ENCODE results near the gene LY6G6C. TPM values are rescaled to one million over a fixed set of nuclear protein-coding genes. Genes with fewer than 3 reads are reported as not detected.

Gene LY6G6C
- total RNA-seq, 1 experiment from 2014 or later, result 0.22 TPM

DNA sequence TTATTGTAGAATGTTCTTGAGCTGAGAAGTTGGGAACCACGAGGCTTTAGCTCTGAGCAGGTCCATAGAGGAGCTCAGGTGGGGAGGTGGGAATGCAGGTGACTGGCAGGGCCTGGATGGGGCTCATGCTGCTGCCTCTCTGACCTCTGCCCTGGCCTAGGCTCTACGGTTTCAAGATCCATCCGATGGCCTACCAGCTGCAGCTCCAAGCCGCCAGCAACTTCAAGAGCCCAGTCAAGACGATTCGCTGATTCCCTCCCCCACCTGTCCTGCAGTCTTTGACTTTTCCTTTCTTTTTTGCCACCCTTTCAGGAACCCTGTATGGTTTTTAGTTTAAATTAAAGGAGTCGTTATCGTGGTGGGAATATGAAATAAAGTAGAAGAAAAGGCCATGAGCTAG is 51.9 kb downstream of the LY6G6C start, which contains the start of gene LY6G5B:
Gene LY6G5B, plus strand, starts transcription at position 301 of the 400 bp plus-strand sequence. CDS start 975 bp downstream, outside the sequence.
- Histone ChIP-seq H3K79me2 (ENCODE audit: low read length) (peaks cover 36% of the 10 kb centered on the region), H2AFZ (ENCODE audit: low read length) (no peak within 1 kb of the TSS), H3K9me3 (ENCODE audit: low read length) (no peaks in the 10 kb centered on the region), H3K4me2 (ENCODE audit: low read length) (no peak within 1 kb of the TSS), H3K4me3 (ENCODE audit: low read length) (no peak within 1 kb of the TSS), H3K27ac (ENCODE audit: low read length) (no peak within 1 kb of the TSS), H4K20me1 (ENCODE audit: low read length) (no peaks in the 10 kb centered on the region), H3K36me3 (ENCODE audit: low read depth, low read length) (peaks cover 48% of the 10 kb centered on the region), H3K9ac (ENCODE audit: low read length) (no peak within 1 kb of the TSS), H3K27me3 (ENCODE audit: low read length) (no peaks in the 10 kb centered on the region), H3F3A (ENCODE audit: low read length, unreplicated experiment) (no peaks in the 10 kb centered on the region), H3K9me2 (replicated peaks; ENCODE audit: low read length) (no peaks in the 10 kb centered on the region), H3K4me1 (ENCODE audit: insufficient read depth, low read length) (peaks cover 5% of the 10 kb centered on the region)
- intact Hi-C loops (cut with micrococcal nuclease), result loop anchor here (5.0 kb wide), 1 partner anchor 122 kb away; the partner anchor contains the start of genes ATP6V1G2 and NFKBIL1
- DNase-seq, result no peak
- CTCF ChIA-PET, result no interaction called here
- TF ChIP-seq EZH2phosphoT487 (IDR thresholded peaks at IDR 0.05; ENCODE audit: borderline replicate concordance, low read length), result no peak
- TF ChIP-seq EZH2 (IDR thresholded peaks at IDR 0.05; ENCODE audit: low read length, unreplicated experiment), result no peak
- TF ChIP-seq, protein P1, sequence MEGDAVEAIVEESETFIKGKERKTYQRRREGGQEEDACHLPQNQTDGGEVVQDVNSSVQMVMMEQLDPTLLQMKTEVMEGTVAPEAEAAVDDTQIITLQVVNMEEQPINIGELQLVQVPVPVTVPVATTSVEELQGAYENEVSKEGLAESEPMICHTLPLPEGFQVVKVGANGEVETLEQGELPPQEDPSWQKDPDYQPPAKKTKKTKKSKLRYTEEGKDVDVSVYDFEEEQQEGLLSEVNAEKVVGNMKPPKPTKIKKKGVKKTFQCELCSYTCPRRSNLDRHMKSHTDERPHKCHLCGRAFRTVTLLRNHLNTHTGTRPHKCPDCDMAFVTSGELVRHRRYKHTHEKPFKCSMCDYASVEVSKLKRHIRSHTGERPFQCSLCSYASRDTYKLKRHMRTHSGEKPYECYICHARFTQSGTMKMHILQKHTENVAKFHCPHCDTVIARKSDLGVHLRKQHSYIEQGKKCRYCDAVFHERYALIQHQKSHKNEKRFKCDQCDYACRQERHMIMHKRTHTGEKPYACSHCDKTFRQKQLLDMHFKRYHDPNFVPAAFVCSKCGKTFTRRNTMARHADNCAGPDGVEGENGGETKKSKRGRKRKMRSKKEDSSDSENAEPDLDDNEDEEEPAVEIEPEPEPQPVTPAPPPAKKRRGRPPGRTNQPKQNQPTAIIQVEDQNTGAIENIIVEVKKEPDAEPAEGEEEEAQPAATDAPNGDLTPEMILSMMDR (conservative IDR thresholded peaks at IDR 0.05; ENCODE audit: low read depth, low read length), result no peak
- POLR2A ChIA-PET (ENCODE audit: unreplicated experiment), result no interaction called here
- no peak for ATAC-seq
- BruUV-seq (replicated peaks), result no TSS peak

Small RNAs within 50 kb of the gene (microRNA-seq; reads per million reads assigned to microRNA genes)
- gene MIR4646 (ENCODE audit: unreplicated experiment), result not detected

Other genes starting within 250 kb of the LY6G6C start
- gene MICB, start 223.6 kb downstream of the LY6G6C start, total RNA-seq (2014; rRNA removed), result 25.6 and 32.9 TPM in 2 replicates
- gene MCCD1, start 192.8 kb downstream of the LY6G6C start, total RNA-seq (2014; rRNA removed), result not detected in 2 replicates
- gene DDX39B, start 179.7 kb downstream of the LY6G6C start, total RNA-seq (2014; rRNA removed), result 410 and 465 TPM in 2 replicates
- 1.1 and 1.2 TPM in 2 replicates for gene ATP6V1G2, start 175.1 kb downstream of the LY6G6C start, total RNA-seq (2014; rRNA removed)
- 38.2 and 46.9 TPM in 2 replicates for gene NFKBIL1, start 174.1 kb downstream of the LY6G6C start, total RNA-seq (2014; rRNA removed)
- gene LTA, start 149.5 kb downstream of the LY6G6C start, total RNA-seq (2014; rRNA removed), result not detected in 2 replicates
- not detected in 2 replicates for gene TNF, start 146.2 kb downstream of the LY6G6C start, total RNA-seq (2014; rRNA removed)
- gene LTB, start 139.3 kb downstream of the LY6G6C start, total RNA-seq (2014; rRNA removed), result 1.5 TPM in 1 of 2 replicates, not detected in the other
- gene LST1, start 135.5 kb downstream of the LY6G6C start, total RNA-seq (2014; rRNA removed), result not detected in 2 replicates
- 0.26 TPM in 1 of 2 replicates, not detected in the other for gene NCR3, start 128.7 kb downstream of the LY6G6C start, total RNA-seq (2014; rRNA removed)
- not detected in 2 replicates for gene AIF1, start 106.5 kb downstream of the LY6G6C start, total RNA-seq (2014; rRNA removed)
- gene PRRC2A, start 101.0 kb downstream of the LY6G6C start, total RNA-seq (2014; rRNA removed), result 123 and 169 TPM in 2 replicates
- gene BAG6, start 69.1 kb downstream of the LY6G6C start, total RNA-seq (2014; rRNA removed), result 320 and 365 TPM in 2 replicates
- 1.6 and 2.2 TPM in 2 replicates for gene APOM, start 65.9 kb downstream of the LY6G6C start, total RNA-seq (2014; rRNA removed)
- 26.3 and 33.2 TPM in 2 replicates for gene C6orf47, start 61.0 kb downstream of the LY6G6C start, total RNA-seq (2014; rRNA removed)
- gene GPANK1, start 56.7 kb downstream of the LY6G6C start, total RNA-seq (2014; rRNA removed), result 11.8 and 14.9 TPM in 2 replicates
- 227 and 267 TPM in 2 replicates for gene CSNK2B, start 55.7 kb downstream of the LY6G6C start, total RNA-seq (2014; rRNA removed)
- gene LY6G5B, start 51.8 kb downstream of the LY6G6C start, total RNA-seq (2014; rRNA removed), result 5.0 and 5.3 TPM in 2 replicates
- 1.6 and 1.8 TPM in 2 replicates for gene LY6G5C, start 40.7 kb downstream of the LY6G6C start, total RNA-seq (2014; rRNA removed)
- 52.0 and 54.0 TPM in 2 replicates for gene ABHD16A, start 18.4 kb downstream of the LY6G6C start, total RNA-seq (2014; rRNA removed)
- gene LY6G6F, start 14.9 kb downstream of the LY6G6C start, total RNA-seq (2014; rRNA removed), result not detected in 2 replicates
- not detected in 2 replicates for gene LY6G6D, start 6.4 kb downstream of the LY6G6C start, total RNA-seq (2014; rRNA removed)
- gene MPIG6B, start 1.6 kb upstream of the LY6G6C start, total RNA-seq (2014; rRNA removed), result not detected in 2 replicates
- 65.5 and 71.6 TPM in 2 replicates for gene DDAH2, start 7.6 kb upstream of the LY6G6C start, total RNA-seq (2014; rRNA removed)
- gene CLIC1, start 14.8 kb upstream of the LY6G6C start, total RNA-seq (2014; rRNA removed), result 708 and 743 TPM in 2 replicates
- 22.7 and 23.0 TPM in 2 replicates for gene MSH5, start 18.3 kb upstream of the LY6G6C start, total RNA-seq (2014; rRNA removed)
- 4.2 and 6.0 TPM in 2 replicates for gene SAPCD1, start 40.9 kb upstream of the LY6G6C start, total RNA-seq (2014; rRNA removed)
- gene VWA7, start 55.6 kb upstream of the LY6G6C start, total RNA-seq (2014; rRNA removed), result 0.98 and 1.9 TPM in 2 replicates
- 89.8 and 130 TPM in 2 replicates for gene VARS1, start 74.0 kb upstream of the LY6G6C start, total RNA-seq (2014; rRNA removed)
- gene LSM2, start 85.2 kb upstream of the LY6G6C start, total RNA-seq (2014; rRNA removed), result 93.7 and 143 TPM in 2 replicates
- 0.26 and 0.69 TPM in 2 replicates for gene HSPA1L, start 93.5 kb upstream of the LY6G6C start, total RNA-seq (2014; rRNA removed)
- gene HSPA1A, start 93.8 kb upstream of the LY6G6C start, total RNA-seq (2014; rRNA removed), result 269 and 324 TPM in 2 replicates
- 265 and 331 TPM in 2 replicates for gene HSPA1B, start 106.0 kb upstream of the LY6G6C start, total RNA-seq (2014; rRNA removed)
- 31.7 and 33.1 TPM in 2 replicates for gene NEU1, start 141.1 kb upstream of the LY6G6C start, total RNA-seq (2014; rRNA removed)
- gene SLC44A4, start 157.3 kb upstream of the LY6G6C start, total RNA-seq (2014; rRNA removed), result 3.5 and 4.9 TPM in 2 replicates
- gene EHMT2, start 176.0 kb upstream of the LY6G6C start, total RNA-seq (2014; rRNA removed), result 74.5 and 80.8 TPM in 2 replicates
- 5.4 and 8.6 TPM in 2 replicates for gene ZBTB12, start 180.3 kb upstream of the LY6G6C start, total RNA-seq (2014; rRNA removed)
- gene C2, start 206.0 kb upstream of the LY6G6C start, total RNA-seq (2014; rRNA removed), result 1.1 TPM in 1 of 2 replicates, not detected in the other
- 0.86 TPM in 1 of 2 replicates, not detected in the other for gene CFB, start 224.3 kb upstream of the LY6G6C start, total RNA-seq (2014; rRNA removed)
- 132 and 142 TPM in 2 replicates for gene NELFE, start 237.2 kb upstream of the LY6G6C start, total RNA-seq (2014; rRNA removed)
- gene SKIC2, start 237.4 kb upstream of the LY6G6C start, total RNA-seq (2014; rRNA removed), result 81.9 and 95.0 TPM in 2 replicates

Measured in PC-3 (cell line).